A549 (cell line): Measurements from ENCODE around the gene ESYT2. TPM values are rescaled to one million over a fixed set of nuclear protein-coding genes. Genes with fewer than 3 reads are reported as not detected.

Experiments used
- ATAC-seq, 2 experiments: fragments of 200-7000 bp in 1 of 2; fragments of >200 bp in 1 of 2; cut with Nextera tagmentation in 1 of 2; cut with Tn5 transposase in 1 of 2; 3 replicates each; pipeline versions ENCODE4 v1.8.0 to v1.9.1; 2018 to 2020; ENCODE audit warnings: mild to moderate bottlenecking in 1 of 2, moderate library complexity in 1 of 2
- CTCF ChIA-PET: fragments of 300-600 bp; sonication (Branson Sonifier 250); formaldehyde crosslinking; extraction: SDS; loops from one replicate; lab custom pipeline; 2021; ENCODE audit warnings: antibody characterized with exemption, inconsistent platforms; lab: Yijun Ruan, JAX
- POLR2A ChIA-PET: fragments of 350-600 bp; formaldehyde crosslinking; extraction: SDS; loops from one replicate; lab custom pipeline; 2021; ENCODE audit warnings: antibody characterized with exemption, inconsistent platforms; lab: Yijun Ruan, JAX
- DNase-seq, 2 experiments: peaks; one replicate each; pipeline versions ENCODE4 v3.0.0 to v3.0.0-alpha.2; 2011 to 2016; ENCODE audit warnings: low read depth in 1 of 2, low spot score in 1 of 2
- FAIRE-seq: peaks from 2 replicates; lab custom pipeline; 2011; peaks lifted over from hg19 to GRCh38; lab: Jason Lieb, UNC
- H3K27ac ChIP-seq, 2 experiments: fragments of >200 bp; sonication (Bioruptor Twin); formaldehyde crosslinking; 3 replicates each; pipeline ENCODE4 v1.5.1; 2016 to 2017
- H3K4me1 ChIP-seq: fragments of >200 bp; sonication (Bioruptor Twin); formaldehyde crosslinking; 3 replicates; pipeline ENCODE4 v1.6.1; 2016
- H3K4me2 ChIP-seq: fragments of >200 bp; sonication (Bioruptor Twin); formaldehyde crosslinking; 3 replicates; pipeline ENCODE4 v1.6.1; 2016
- H3K4me3 ChIP-seq: fragments of >200 bp; sonication (Bioruptor Twin); formaldehyde crosslinking; 3 replicates; pipeline ENCODE4 v1.5.1; 2016
- H3K9me3 ChIP-seq: fragments of >200 bp; sonication (Bioruptor Twin); formaldehyde crosslinking; 3 replicates; pipeline ENCODE4 v1.6.1; 2016
- CBX8 ChIP-seq: fragments of 200-600 bp; sonication (generic); IDR thresholded peaks from 2 replicates; pipeline ENCODE4 v1.6.1; 2016
- CHD2 ChIP-seq: fragments of 150-350 bp; IDR thresholded peaks from 2 replicates; pipeline ENCODE4 v1.6.1; 2014; ENCODE audit warnings: low read length; ENCODE audit not compliant: partially characterized antibody
- EHMT2 ChIP-seq: fragments of 200-600 bp; sonication (generic); IDR thresholded peaks from 2 replicates; pipeline ENCODE4 v1.6.1; 2016; ENCODE audit warnings: antibody characterized with exemption, low read depth, mild to moderate bottlenecking, moderate library complexity
- ESRRA ChIP-seq: fragments of 150-350 bp; IDR thresholded peaks from 2 replicates; pipeline ENCODE4 v1.6.1; 2014; ENCODE audit warnings: mild to moderate bottlenecking, low read length, borderline replicate concordance
- HDAC2 ChIP-seq: fragments of 200-600 bp; sonication (generic); IDR thresholded peaks from 2 replicates; pipeline ENCODE4 v1.6.1; 2016
- HOXA7 ChIP-seq: fragments of 250-450 bp; sonication (Bioruptor Pico); IDR thresholded peaks from 2 replicates; pipeline ENCODE4 v1.5.0; 2020; ENCODE audit warnings: mild to moderate bottlenecking, moderate library complexity
- JUN ChIP-seq, 2 experiments: fragments of >200 bp; sonication (Bioruptor Twin); formaldehyde crosslinking; IDR thresholded peaks; 2 replicates in 1 of 2; 3 replicates in 1 of 2; pipeline ENCODE4 v1.6.1; 2016 to 2017
- JUNB ChIP-seq: fragments of >200 bp; sonication (Bioruptor Twin); formaldehyde crosslinking; IDR thresholded peaks from 2 replicates; pipeline ENCODE4 v1.6.1; 2016
- NPAS2 ChIP-seq: fragments of 250-450 bp; sonication (Bioruptor Pico); IDR thresholded peaks from 2 replicates; pipeline ENCODE4 v1.8.0; 2022; ENCODE audit warnings: mild to moderate bottlenecking, moderate library complexity, borderline replicate concordance
- PHF8 ChIP-seq: fragments of 200-600 bp; sonication (generic); IDR thresholded peaks from 2 replicates; pipeline ENCODE4 v1.6.1; 2016; ENCODE audit warnings: low read depth, mild to moderate bottlenecking, antibody characterized with exemption, moderate library complexity, borderline replicate concordance
- POLR2AphosphoS2 ChIP-seq: conservative IDR thresholded peaks from 2 replicates; pipeline ENCODE4 v1.6.1; 2012; ENCODE audit warnings: low read length, improper control_type of control experiment, inconsistent platforms
- RAD21 ChIP-seq, 2 experiments: fragments of >200 bp in 1 of 2; sonication (Bioruptor Twin) in 1 of 2; formaldehyde crosslinking in 1 of 2; IDR thresholded peaks in 1 of 2; conservative IDR thresholded peaks in 1 of 2; 2 replicates in 1 of 2; 3 replicates in 1 of 2; pipeline ENCODE4 v1.6.1; 2012 to 2018; ENCODE audit warnings: inconsistent platforms in 1 of 2
- ZC3H11A ChIP-seq: fragments of 450-650 bp; IDR thresholded peaks from 2 replicates; pipeline ENCODE4 v1.6.1; 2014; ENCODE audit warnings: antibody characterized with exemption, mild to moderate bottlenecking
- ZNF302 ChIP-seq: fragments of 250-450 bp; sonication (Bioruptor Pico); IDR thresholded peaks from 2 replicates; pipeline ENCODE4 v1.9.0; 2021; ENCODE audit warnings: inconsistent platforms, mild to moderate bottlenecking, moderate library complexity
- WGBS: methylation state at CpG from one replicate; pipeline ENCODE4 v1.1.6; 2017; ENCODE audit errors: missing lambda C conversion rate; 5-methylcytosine and 5-hydroxymethylcytosine counted together
- polyA plus RNA-seq, 4 experiments: library from polyadenylated mRNA; depleted of rRNA in 3 of 4; stranded (reverse); fragments of >200 nt; fragmentation: RNase III in 1 of 4; extraction: RNeasy Plus Mini Kit Qiagen cat#74134 plus additional on column Dnase treatment in 1 of 4; gene quantifications; 2 replicates in 3 of 4; 3 replicates in 1 of 4; pipeline ENCODE4 v1.2.3, GENCODE V29; 2011 to 2017
- TF ChIP-seq, protein P1 (sequence below): fragments of 150-350 bp; IDR thresholded peaks from 2 replicates; pipeline ENCODE4 v1.6.1; 2014; ENCODE audit warnings: low read depth, mild to moderate bottlenecking, low read length
- TF ChIP-seq, protein P2 (sequence below): fragments of 250-450 bp; sonication (Bioruptor Pico); IDR thresholded peaks from 2 replicates; pipeline ENCODE4 v1.5.0; 2021; ENCODE audit warnings: mild to moderate bottlenecking, moderate library complexity, borderline replicate concordance

The ESYT2 gene
- polyA plus RNA-seq, 2 of the 4 experiments (the other 2 are of a cell fraction), result 45.8 to 77.0 TPM

GRCh38 chr7:158864833-158865232 is 35.5 kb upstream of the ESYT2 start:
- peaks cover 17% of the 10 kb centered on the region; the same call in 2 of the 3 replicates for H3K4me1 ChIP-seq
- DNase-seq, result no peak
- ATAC-seq, result no peak
- peak overlapping the region; percentile 76 to 93; a peak in 4 of 6 replicates for H3K27ac ChIP-seq
- WGBS, result 98% methylated on average over 7 of the region's 7 CpGs
- no peak for TF ChIP-seq ESRRA
- TF ChIP-seq, protein P1, sequence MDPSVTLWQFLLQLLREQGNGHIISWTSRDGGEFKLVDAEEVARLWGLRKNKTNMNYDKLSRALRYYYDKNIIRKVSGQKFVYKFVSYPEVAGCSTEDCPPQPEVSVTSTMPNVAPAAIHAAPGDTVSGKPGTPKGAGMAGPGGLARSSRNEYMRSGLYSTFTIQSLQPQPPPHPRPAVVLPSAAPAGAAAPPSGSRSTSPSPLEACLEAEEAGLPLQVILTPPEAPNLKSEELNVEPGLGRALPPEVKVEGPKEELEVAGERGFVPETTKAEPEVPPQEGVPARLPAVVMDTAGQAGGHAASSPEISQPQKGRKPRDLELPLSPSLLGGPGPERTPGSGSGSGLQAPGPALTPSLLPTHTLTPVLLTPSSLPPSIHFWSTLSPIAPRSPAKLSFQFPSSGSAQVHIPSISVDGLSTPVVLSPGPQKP, result no peak
- TF ChIP-seq POLR2AphosphoS2, result no peak
- no peak for TF ChIP-seq JUNB
- TF ChIP-seq RAD21 (conservative IDR thresholded peaks at IDR 0.05 in 1 of 2, IDR thresholded peaks at IDR 0.05 in 1 of 2), result no peak
- TF ChIP-seq ZNF302 (CRISPR knock-in tag), result no peak
- TF ChIP-seq, protein P2, sequence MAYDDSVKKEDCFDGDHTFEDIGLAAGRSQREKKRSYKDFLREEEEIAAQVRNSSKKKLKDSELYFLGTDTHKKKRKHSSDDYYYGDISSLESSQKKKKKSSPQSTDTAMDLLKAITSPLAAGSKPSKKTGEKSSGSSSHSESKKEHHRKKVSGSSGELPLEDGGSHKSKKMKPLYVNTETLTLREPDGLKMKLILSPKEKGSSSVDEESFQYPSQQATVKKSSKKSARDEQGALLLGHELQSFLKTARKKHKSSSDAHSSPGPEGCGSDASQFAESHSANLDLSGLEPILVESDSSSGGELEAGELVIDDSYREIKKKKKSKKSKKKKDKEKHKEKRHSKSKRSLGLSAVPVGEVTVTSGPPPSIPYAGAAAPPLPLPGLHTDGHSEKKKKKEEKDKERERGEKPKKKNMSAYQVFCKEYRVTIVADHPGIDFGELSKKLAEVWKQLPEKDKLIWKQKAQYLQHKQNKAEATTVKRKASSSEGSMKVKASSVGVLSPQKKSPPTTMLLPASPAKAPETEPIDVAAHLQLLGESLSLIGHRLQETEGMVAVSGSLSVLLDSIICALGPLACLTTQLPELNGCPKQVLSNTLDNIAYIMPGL (CRISPR knock-in tag), result no peak
- no peak for TF ChIP-seq CHD2
- no peak for TF ChIP-seq HOXA7 (CRISPR knock-in tag)
- no peak for TF ChIP-seq CBX8
- FAIRE-seq, result no peak
- H3K4me2 ChIP-seq, result peak overlapping the region; percentile 65; the same call in 1 of the 3 replicates
- ChIA-PET CTCF (no interaction called here), POLR2A (interaction anchor here (1.6 kb wide), 1 partner anchor 35 kb away, joined by 17 read pairs; the partner anchor contains the start of gene ESYT2)
- H3K4me3 ChIP-seq, result no peak overlapping the region; the same call in 2 of the 3 replicates
- no peaks in the 10 kb centered on the region for H3K9me3 ChIP-seq

DNA sequence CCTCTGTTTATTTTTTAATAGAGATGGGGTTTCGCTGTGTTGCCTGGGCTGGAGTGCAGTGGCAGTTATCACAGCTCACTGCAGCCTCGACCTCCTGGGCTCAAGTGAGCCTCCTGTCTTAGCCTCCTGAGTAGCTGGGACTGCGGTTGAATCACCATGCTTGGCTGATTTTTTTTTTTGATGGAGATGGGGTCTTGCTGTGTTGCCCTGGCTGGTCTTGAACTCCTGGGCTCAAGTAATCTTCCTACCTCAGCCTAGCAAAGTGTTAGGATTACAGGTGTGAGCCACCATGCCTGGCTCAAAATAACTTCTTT is 35.2 kb upstream of the ESYT2 start:
- Histone ChIP-seq H3K9me3 (no peaks in the 10 kb centered on the region), H3K4me1 (peaks cover 17% of the 10 kb centered on the region; the same call in 2 of the 3 replicates), H3K4me3 (peak overlapping the region; percentile 47; the same call in 1 of the 3 replicates), H3K27ac (peak overlapping the region; percentile 76 to 93), H3K4me2 (peak overlapping the region; percentile 65)
- DNase-seq, result no peak
- ChIA-PET CTCF (interaction anchor here (1.2 kb wide), 1 partner anchor 20 kb away, joined by 3 read pairs; no protein-coding TSS in a partner anchor), POLR2A (interaction anchor here (0.8 to 1.6 kb wide), 2 partner anchors 35 to 48 kb away, joined by 3 to 17 read pairs; partner anchors contain the start of gene ESYT2)
- WGBS, result 93% methylated on average over 3 of the region's 3 CpGs
- FAIRE-seq, result no peak
- ATAC-seq, result no peak
- no peak for TF ChIP-seq NPAS2 (CRISPR knock-in tag)
- no peak for TF ChIP-seq EHMT2

- Histone ChIP-seq H3K27ac (peak overlapping the region; percentile 76 to 93), H3K4me3 (peak overlapping the region; percentile 47), H3K4me1 (peaks cover 20% of the 10 kb centered on the region), H3K9me3 (no peaks in the 10 kb centered on the region), H3K4me2 (peak overlapping the region; percentile 65)
- TF ChIP-seq, protein P1, result no peak
- TF ChIP-seq HDAC2 (no peak), PHF8 (0 out of 2 replicates have a peak, but pooled peaks have one; percentile 38), RAD21 (conservative IDR thresholded peaks at IDR 0.05 in 1 of 2, IDR thresholded peaks at IDR 0.05 in 1 of 2) (no peak), JUN (IDR thresholded peaks at IDR 0.05) (peak in 1 of 2 experiments; percentile 50; a peak in 1 of 5 replicates), ZC3H11A (no peak)
- no peak for FAIRE-seq
- CTCF ChIA-PET, result interaction anchor here (0.6 to 1.9 kb wide), 4 partner anchors 8 to 1516 kb away, joined by 3 to 4 read pairs (median 3); no protein-coding TSS in a partner anchor
- peak; percentile 75 to 81 for ATAC-seq
- 40% methylated on average over 9 of the region's 45 CpGs for WGBS
- POLR2A ChIA-PET, result interaction anchor here (0.6 to 1.6 kb wide), 4 partner anchors 34 to 159 kb away, joined by 3 to 17 read pairs (median 6); partner anchors contain the start of genes ESYT2 and NCAPG2
- peak; percentile 41 to 73 for DNase-seq
Measured at GRCh38 chr7:158863611-158864506, 34.5 kb upstream of the ESYT2 start.
